HEK293 (cell line): ENCODE results near the gene IL22RA1.

ENCODE experiments used
- CTCF ChIA-PET: fragments of 350-600 bp; formaldehyde crosslinking; extraction: SDS; loops from one replicate; lab custom pipeline; 2021; ENCODE audit warnings: antibody characterized with exemption; lab: Yijun Ruan, JAX
- POLR2A ChIA-PET: fragments of 300-600 bp; formaldehyde crosslinking; extraction: SDS; loops from one replicate; lab custom pipeline; 2020; ENCODE audit warnings: antibody characterized with exemption, inconsistent platforms; lab: Yijun Ruan, JAX
- H3K27ac ChIP-seq: fragments of 200-500 bp; sonication (Bioruptor generic); 2 replicates; pipeline ENCODE4 v1.5.1; 2014; ENCODE audit warnings: low read depth, low read length, control low read depth, inconsistent platforms; ENCODE audit errors: extremely low read depth
- H3K36me3 ChIP-seq, 2 experiments: fragments of 200-500 bp in 1 of 2; sonication (Bioruptor generic) in 1 of 2; 1 replicate in 1 of 2; 2 replicates in 1 of 2; pipeline ENCODE4 v1.5.1; 2014 to 2017; ENCODE audit warnings: inconsistent platforms in 2 of 2, low read length in 2 of 2; ENCODE audit not compliant: control insufficient read depth in 2 of 2, insufficient read depth in 1 of 2
- H3K4me1 ChIP-seq: fragments of 200-500 bp; sonication (Bioruptor generic); 2 replicates; pipeline ENCODE4 v1.5.1; 2014; ENCODE audit warnings: mild to moderate bottlenecking, low read length, inconsistent platforms; ENCODE audit not compliant: control insufficient read depth, insufficient read depth
- H3K4me3 ChIP-seq: 2 replicates; pipeline ENCODE4 v1.5.1; 2011; ENCODE audit warnings: low read depth, mild to moderate bottlenecking, control low read depth, low read length, moderate library complexity
- H3K9me3 ChIP-seq: fragments of 200-500 bp; sonication (Bioruptor generic); 2 replicates; pipeline ENCODE4 v1.5.1; 2014; ENCODE audit warnings: low read depth, low read length, inconsistent platforms; ENCODE audit not compliant: control insufficient read depth, insufficient read depth
- CTCF ChIP-seq: fragments of 450-650 bp; formaldehyde crosslinking; IDR thresholded peaks from 2 replicates; pipeline ENCODE4 v1.5.1; 2016; ENCODE audit warnings: missing biosample characterization, missing genetic modification characterization
- HIC1 ChIP-seq: fragments of 450-650 bp; formaldehyde crosslinking; IDR thresholded peaks from 2 replicates; pipeline ENCODE4 v1.5.1; 2016; ENCODE audit warnings: missing biosample characterization, missing genetic modification characterization
- KLF16 ChIP-seq: fragments of 450-650 bp; formaldehyde crosslinking; IDR thresholded peaks from 2 replicates; pipeline ENCODE4 v1.5.1; 2017; ENCODE audit warnings: missing biosample characterization, missing genetic modification characterization
- RBAK ChIP-seq: fragments of 450-650 bp; formaldehyde crosslinking; IDR thresholded peaks from 2 replicates; pipeline ENCODE4 v1.5.1; 2016; ENCODE audit warnings: missing biosample characterization, missing genetic modification characterization
- SCRT2 ChIP-seq: fragments of 450-650 bp; formaldehyde crosslinking; IDR thresholded peaks from 2 replicates; pipeline ENCODE4 v1.5.1; 2016; ENCODE audit warnings: missing biosample characterization, missing genetic modification characterization
- TSHZ1 ChIP-seq: fragments of 450-650 bp; formaldehyde crosslinking; IDR thresholded peaks from 2 replicates; pipeline ENCODE4 v1.5.1; 2016; ENCODE audit warnings: missing biosample characterization, missing genetic modification characterization, borderline replicate concordance
- ZBTB21 ChIP-seq: fragments of 450-650 bp; formaldehyde crosslinking; IDR thresholded peaks from 2 replicates; pipeline ENCODE4 v1.5.1; 2017; ENCODE audit warnings: missing biosample characterization, missing genetic modification characterization
- ZBTB49 ChIP-seq: fragments of 450-650 bp; formaldehyde crosslinking; IDR thresholded peaks from 2 replicates; pipeline ENCODE4 v1.5.1; 2016; ENCODE audit warnings: missing biosample characterization, missing genetic modification characterization, low read depth
- ZFP69B ChIP-seq: fragments of 450-650 bp; formaldehyde crosslinking; IDR thresholded peaks from 2 replicates; pipeline ENCODE4 v1.5.1; 2016; ENCODE audit warnings: missing biosample characterization, missing genetic modification characterization
- ZNF16 ChIP-seq: fragments of 450-650 bp; formaldehyde crosslinking; IDR thresholded peaks from 2 replicates; pipeline ENCODE4 v1.5.1; 2016; ENCODE audit warnings: low read depth, missing biosample characterization, missing genetic modification characterization
- ZNF24 ChIP-seq: fragments of 450-650 bp; formaldehyde crosslinking; IDR thresholded peaks from 2 replicates; pipeline ENCODE4 v1.5.1; 2016; ENCODE audit warnings: missing biosample characterization, missing genetic modification characterization
- ZNF292 ChIP-seq: fragments of 450-650 bp; formaldehyde crosslinking; IDR thresholded peaks from 2 replicates; pipeline ENCODE4 v1.5.1; 2016; ENCODE audit warnings: low read depth, missing biosample characterization, missing genetic modification characterization, borderline replicate concordance
- ZNF416 ChIP-seq: fragments of 450-650 bp; formaldehyde crosslinking; IDR thresholded peaks from 2 replicates; pipeline ENCODE4 v1.5.1; 2016; ENCODE audit warnings: missing biosample characterization, missing genetic modification characterization
- ZNF518A ChIP-seq: fragments of 450-650 bp; formaldehyde crosslinking; conservative IDR thresholded peaks from 2 replicates; pipeline ENCODE4 v1.5.1; 2016; ENCODE audit warnings: low read depth, missing biosample characterization, missing genetic modification characterization
- ZNF521 ChIP-seq: fragments of 450-650 bp; formaldehyde crosslinking; IDR thresholded peaks from 2 replicates; pipeline ENCODE4 v1.5.1; 2017; ENCODE audit warnings: missing biosample characterization, mild to moderate bottlenecking, missing genetic modification characterization
- ZNF548 ChIP-seq: fragments of 450-650 bp; formaldehyde crosslinking; IDR thresholded peaks from 2 replicates; pipeline ENCODE4 v1.5.1; 2016; ENCODE audit warnings: missing biosample characterization, missing genetic modification characterization
- ZNF639 ChIP-seq: fragments of 450-650 bp; formaldehyde crosslinking; IDR thresholded peaks from 2 replicates; pipeline ENCODE4 v1.5.1; 2016; ENCODE audit warnings: missing biosample characterization, missing genetic modification characterization
- ZNF837 ChIP-seq: fragments of 450-650 bp; formaldehyde crosslinking; IDR thresholded peaks from 2 replicates; pipeline ENCODE4 v1.5.1; 2016; ENCODE audit warnings: missing biosample characterization, missing genetic modification characterization

The IL22RA1 gene

GRCh38 chr1:24082372-24082771 lies 60.6 kb downstream of the IL22RA1 start:
- Histone ChIP-seq H3K4me1 (no peaks in the 10 kb centered on the region), H3K36me3 (no peaks in the 10 kb centered on the region), H3K27ac (no peak overlapping the region), H3K4me3 (no peak overlapping the region), H3K9me3 (no peaks in the 10 kb centered on the region)
- TF ChIP-seq ZNF639 (tag by site-specific recombination), result no peak
- no peak for TF ChIP-seq ZNF416
- TF ChIP-seq ZNF521 (tag by site-specific recombination), result no peak
- TF ChIP-seq ZNF16 (tag by site-specific recombination), result no peak
- TF ChIP-seq ZBTB21 (tag by site-specific recombination), result no peak
- TF ChIP-seq ZFP69B (tag by site-specific recombination), result no peak
- no peak for TF ChIP-seq ZNF548 (tag by site-specific recombination)
- no peak for TF ChIP-seq ZNF518A (tag by site-specific recombination)
- POLR2A ChIA-PET, result no interaction called here
- CTCF ChIA-PET, result interaction anchor here (0.6 to 1.8 kb wide), 4 partner anchors 12 to 111 kb away, joined by 3 to 8 read pairs (median 3); no protein-coding TSS in a partner anchor

- no peak overlapping the region for H3K4me3 ChIP-seq
- H3K36me3 ChIP-seq, result no peaks in the 10 kb centered on the region
- H3K9me3 ChIP-seq, result no peaks in the 10 kb centered on the region
- ChIA-PET POLR2A (no interaction called here), CTCF (no interaction called here)
- H3K4me1 ChIP-seq, result no peaks in the 10 kb centered on the region
- no peak overlapping the region for H3K27ac ChIP-seq
- TF ChIP-seq HIC1 (tag by site-specific recombination) (no peak), CTCF (tag by site-specific recombination) (no peak), KLF16 (tag by site-specific recombination) (no peak), TSHZ1 (tag by site-specific recombination) (no peak), ZBTB49 (tag by site-specific recombination) (no peak), ZNF837 (tag by site-specific recombination) (no peak), ZNF16 (tag by site-specific recombination) (no peak), RBAK (tag by site-specific recombination) (no peak), ZNF292 (tag by site-specific recombination) (no peak), ZNF24 (tag by site-specific recombination) (no peak), SCRT2 (tag by site-specific recombination) (no peak)
Measured at GRCh38 chr1:24081190-24081589, 61.8 kb downstream of the IL22RA1 start.
